Stimulated activated CD4-positive, alpha-beta T cell treated with anti-CD3 and anti-CD28 coated beads, Interleukin-12 subunit alpha, Interleukin-12 subunit beta, amount 100 ng/mL, for 24 hours (primary cell): ENCODE data around the gene SGF29.
A peak's percentile ranks its signal among the peaks of the same experiment; 100 is the strongest.
"Not testable (repeated sequence)": the region's sequence is repeated elsewhere in the genome, so short reads cannot be mapped to it uniquely, and the experiment has no call there.

ENCODE experiments used
- DNase-seq, 2 experiments: peaks; one replicate each; pipeline ENCODE4 v3.0.0-alpha.2; 2020; ENCODE audit warnings: low read depth in 2 of 2

The SGF29 gene

DNA sequence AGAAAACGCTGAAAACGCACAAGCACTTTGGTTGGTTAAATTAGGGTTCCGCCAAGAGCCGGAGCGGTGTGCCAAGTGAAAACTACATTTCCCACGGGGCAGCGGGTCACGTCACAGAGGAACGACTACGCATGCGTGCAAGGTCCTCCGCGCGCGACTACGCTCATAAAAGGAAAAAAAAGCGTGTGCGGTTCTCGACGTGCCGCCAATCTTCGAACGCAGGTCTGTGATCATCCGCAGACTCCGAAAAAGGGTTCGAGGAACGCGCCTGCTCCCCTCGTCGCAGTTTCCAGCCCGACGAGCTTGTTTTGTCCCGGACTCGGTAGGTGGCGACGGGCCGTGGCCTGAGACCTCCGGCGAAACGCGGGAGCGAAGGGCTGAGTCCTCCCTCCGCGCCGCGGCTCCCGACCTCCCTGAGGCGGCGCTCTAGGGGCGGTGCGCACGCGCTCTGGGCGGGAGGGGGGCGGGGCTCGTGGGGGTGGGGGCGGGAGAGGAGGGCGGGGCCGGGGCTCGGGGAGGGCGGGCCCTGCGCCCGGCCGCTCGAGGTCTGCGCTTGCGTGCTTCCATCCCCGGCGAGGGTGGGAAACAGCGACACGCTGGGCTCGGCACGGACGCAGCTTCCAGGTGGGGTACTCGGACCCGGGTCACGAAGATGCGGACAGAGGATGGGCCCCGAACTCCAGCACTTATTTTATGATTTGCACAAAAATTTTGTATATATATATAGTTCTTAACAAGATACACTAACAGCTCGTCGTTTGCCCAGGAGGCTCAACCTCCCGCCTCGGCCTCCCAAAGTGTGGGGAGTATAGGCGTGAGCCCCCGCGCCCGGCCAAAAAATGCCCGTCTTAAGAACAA lies at the start of gene SGF29:
Gene SGF29 (plus strand): TSS at position 145 of the 858 bp plus-strand sequence. CDS start 27,150 bp downstream, outside the sequence.
- DNase-seq: peak; percentile 88 to 89

DNA sequence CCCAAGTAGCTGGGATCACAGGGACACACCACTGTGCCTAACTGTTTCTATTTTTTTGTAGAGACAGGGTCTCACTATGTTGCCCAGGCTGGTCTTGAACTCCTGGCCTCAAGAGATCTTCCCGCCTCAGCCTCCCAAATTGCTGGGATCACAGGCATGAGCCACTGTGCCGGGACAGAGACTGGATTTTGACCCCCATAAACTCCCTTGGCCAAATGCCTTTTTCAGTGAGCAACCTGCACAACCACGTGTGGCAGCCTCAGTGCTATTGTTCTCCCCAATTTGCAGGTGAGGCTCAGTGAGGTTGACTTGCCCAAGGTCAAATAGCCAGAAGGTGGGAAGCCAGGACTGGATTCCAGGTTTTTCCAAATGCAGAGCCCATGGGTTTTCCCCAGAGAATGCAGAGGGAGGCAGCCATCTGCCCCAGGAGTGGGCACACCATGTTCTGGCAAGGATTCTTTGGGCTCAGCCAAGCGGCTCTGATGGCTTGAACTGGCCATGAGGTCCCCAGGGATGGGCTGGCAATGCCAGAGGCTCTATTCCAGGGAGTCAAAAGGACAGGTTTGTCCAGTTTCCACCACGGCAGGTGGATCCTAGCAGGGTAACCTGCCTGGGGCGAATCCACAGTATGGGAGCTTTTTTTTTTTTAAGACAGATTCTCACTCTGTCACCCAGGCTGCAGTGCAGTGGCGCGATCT lies 48.9 kb upstream of the SGF29 start:
- DNase-seq: no peak

DNA sequence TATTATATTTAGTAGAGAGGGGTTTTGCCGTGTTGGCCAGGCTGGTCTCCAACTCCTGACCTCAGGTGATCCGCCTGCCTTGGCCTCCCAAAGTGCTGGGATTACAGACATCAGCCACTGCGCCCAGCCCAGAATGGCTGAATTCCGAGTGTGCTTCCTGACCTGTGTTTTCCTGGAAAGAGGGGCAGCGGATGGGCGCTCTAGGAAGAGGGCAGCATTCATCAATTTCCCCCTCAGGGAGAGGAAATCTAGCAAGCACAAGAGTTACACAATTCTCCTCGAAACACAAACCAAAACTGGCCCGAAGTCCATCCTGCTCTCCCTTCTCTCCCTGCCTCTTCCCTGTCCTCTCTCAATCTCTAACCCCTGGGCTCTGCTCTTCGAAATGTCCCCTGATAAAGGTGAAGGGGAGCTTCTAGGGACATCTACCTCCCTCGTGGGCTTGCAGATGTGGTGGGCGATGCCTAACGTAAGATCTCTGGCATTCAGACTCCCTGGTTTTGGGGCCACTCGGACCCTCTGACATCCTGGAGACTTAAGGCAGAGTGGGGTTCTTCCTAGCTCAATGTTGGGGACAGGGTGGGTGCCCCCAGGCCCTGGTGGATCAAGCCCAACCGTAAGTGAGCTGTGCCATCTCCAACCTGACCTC lies 48.1 kb upstream of the SGF29 start:
- DNase-seq: no peak

GRCh38 chr16:28511031-28511430 lies 42.7 kb upstream of the SGF29 start:
- DNase-seq: no peak

GRCh38 chr16:28511801-28512789 lies 41.6 kb upstream of the SGF29 start:
- DNase-seq: no peak

GRCh38 chr16:28513484-28514181 lies 40.1 kb upstream of the SGF29 start:
- no peak for DNase-seq

- no peak for DNase-seq
These were observed 39.5 kb upstream of the SGF29 start for GRCh38 chr16:28514246-28514645.

DNA sequence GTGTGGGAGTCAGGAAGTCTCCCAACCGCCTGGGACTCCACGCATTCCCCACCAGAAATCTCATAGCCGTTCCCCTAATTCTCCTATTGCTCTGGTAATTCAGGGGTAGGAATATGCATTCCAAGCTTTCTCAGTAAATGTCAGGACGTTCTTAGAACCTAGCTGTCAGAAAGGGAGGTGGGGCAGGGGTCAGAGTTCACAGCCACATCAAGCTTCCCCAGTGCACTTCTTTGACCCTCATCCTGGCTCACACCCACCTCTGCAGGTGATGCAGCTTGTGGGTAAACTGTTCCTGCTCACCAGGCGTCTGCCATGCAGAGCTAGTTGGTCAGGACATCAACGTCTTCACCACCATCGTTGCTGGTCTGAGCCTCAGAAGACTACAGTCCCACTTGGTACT lies 33.0 kb upstream of the SGF29 start:
- DNase-seq: no peak

GRCh38 chr16:28521436-28521835 lies 32.3 kb upstream of the SGF29 start:
- DNase-seq: no peak

- DNase-seq: no peak
These were observed 30.9 kb upstream of the SGF29 start for GRCh38 chr16:28522792-28523191.

DNA sequence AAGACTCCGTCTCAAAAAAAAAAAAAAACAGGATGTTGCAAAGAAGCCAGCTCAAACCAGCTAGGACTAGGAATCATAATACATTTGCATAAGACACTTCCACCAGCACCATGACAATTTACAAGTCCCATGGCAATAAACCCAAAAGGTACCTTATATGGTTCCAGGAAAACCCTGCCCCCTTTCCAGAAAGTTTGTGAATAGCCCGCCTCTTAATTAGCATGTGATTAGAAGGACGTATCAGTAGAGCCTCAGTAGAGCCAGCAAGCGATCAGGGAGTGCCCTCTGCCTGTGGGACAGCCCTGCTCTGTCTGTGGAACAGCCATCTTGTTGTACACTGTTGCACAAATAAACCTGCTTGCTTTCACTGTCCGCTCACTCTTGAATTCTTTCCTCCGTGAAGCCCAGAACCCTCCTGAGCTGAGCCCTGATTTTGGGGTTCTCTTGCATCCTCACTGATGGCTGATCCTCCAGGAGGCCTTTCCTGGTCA lies 29.0 kb upstream of the SGF29 start:
- no peak for DNase-seq

DNA sequence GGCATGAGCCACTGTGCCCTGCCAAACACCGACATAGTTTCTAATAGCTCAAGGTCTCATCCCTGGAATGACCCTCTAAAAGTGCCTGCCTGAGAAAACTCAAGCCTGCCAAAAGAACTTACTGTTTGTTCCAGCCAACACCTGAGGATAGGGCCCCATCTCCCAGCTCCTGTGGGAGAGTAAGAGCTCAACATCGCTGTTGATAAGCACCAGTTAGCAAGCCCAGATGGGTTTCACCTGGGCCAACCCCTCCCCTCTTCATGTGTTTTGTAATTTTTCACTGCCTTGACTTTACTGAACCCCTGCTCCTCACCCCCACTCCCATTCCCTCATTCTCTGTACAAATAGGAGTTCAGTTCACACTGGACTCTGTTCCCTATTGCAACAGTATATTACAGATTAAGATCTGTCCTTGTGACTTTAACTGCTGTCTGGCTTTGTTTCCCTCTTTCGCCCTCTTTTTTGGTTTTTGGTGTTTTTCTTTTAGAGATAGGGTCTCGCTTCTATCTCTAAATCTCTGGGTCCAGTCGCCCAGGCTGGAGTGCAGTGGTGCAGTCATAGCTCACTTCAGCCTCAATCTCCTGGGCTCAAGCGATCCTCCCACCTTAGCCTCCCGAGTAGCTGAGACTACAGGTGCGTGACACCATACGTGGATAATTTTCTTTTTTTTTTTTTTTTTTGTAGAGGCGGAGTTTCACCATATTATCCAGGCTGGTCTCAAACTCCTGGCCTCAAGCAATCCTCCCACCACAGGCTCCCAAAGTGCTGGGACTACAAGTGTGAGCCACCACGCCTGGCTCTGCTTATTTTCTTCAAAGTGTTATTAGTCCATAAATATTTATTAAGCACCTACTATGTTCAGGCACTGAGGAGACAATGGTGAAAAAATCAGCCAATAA lies 27.3 kb upstream of the SGF29 start:
- no peak for DNase-seq

DNA sequence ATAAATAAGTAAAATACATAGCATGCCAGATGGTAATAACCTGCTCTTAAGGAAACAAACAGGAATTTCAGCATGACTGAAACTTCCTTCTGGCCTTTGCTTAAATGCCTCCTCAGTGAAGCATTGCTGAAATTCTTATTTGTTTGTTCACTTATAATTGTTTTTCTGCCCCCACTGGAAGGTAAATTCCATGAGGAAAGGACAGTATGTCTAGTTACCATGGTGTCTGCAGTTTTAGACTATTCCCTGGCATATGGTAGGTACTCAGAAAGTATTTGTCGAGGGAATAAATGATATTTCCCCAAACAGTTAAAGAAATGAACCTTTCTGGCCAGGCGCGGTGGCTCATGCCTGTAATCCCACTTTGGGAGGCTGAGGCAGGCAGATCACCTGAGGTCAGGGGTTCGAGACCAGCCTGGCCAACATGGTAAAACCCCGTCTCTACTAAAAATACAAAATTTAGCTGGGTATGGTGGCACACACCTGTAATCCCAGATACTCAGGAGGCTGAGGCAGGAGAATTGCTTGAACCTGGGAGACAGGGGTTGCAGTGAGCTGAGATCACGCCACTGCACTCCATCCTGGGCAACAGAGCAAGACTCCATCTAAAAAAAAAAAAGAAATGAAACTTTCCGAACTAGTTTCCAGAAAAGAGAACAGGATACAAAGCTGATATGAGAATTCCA lies 26.5 kb upstream of the SGF29 start:
- DNase-seq: not testable (repeated sequence)

DNA sequence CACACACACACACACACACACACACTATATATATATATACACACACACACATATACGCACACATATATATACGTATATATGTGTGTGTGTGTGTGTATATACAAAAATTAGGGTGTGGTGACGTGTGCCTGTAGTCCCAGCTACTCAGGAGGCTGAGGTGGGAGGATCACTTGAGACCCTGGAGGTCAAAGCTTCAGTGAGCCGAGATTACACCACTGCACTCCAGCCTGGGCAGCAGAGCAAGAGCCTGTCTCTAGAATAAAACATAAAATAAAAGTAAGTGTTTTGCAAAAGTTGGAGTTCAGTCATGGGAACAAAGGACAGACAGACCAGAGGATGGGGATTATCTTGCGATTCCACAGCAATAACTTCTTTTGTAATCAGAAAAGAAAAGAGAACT lies 25.7 kb upstream of the SGF29 start:
- no peak for DNase-seq

DNA sequence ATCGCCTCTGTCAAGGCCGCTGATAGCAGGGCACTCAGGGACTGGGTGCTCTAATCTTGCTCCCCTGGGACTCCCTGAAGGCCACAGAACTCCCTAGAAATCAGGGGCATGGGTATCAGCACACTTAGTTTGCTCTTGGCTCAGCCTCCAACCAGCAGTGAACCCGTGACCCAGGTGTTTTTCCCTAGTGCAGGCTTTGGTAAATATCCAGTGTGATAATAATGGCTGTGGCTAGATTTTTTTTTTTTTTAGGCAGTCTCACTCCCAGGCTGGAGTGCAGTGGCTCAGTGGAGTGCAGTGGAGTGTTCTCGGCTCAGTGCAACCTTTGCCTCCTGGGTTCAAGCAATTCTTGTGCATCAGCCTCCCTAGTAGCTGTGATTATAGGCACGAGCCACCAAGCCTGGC lies 25.3 kb upstream of the SGF29 start:
- no peak for DNase-seq

DNA sequence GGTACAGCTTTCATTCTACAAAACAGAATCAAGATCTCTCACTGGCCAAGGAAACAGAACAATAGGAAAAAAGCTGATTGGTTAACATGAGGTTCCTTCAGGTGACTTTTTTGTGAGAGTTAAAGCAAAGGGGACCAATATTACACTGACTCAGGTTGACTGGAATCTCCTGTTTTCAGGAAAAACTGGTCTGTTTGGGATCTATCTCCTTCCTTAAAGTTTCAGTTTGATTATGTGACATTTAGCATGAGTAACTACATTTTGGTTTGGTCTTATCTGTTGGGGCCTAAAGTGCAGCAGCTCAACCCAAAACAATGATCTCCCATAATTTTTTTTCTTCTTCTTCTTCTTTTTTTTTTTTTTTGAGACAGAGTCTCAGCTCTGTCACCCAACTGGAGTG lies 24.6 kb upstream of the SGF29 start:
- no peak for DNase-seq

DNA sequence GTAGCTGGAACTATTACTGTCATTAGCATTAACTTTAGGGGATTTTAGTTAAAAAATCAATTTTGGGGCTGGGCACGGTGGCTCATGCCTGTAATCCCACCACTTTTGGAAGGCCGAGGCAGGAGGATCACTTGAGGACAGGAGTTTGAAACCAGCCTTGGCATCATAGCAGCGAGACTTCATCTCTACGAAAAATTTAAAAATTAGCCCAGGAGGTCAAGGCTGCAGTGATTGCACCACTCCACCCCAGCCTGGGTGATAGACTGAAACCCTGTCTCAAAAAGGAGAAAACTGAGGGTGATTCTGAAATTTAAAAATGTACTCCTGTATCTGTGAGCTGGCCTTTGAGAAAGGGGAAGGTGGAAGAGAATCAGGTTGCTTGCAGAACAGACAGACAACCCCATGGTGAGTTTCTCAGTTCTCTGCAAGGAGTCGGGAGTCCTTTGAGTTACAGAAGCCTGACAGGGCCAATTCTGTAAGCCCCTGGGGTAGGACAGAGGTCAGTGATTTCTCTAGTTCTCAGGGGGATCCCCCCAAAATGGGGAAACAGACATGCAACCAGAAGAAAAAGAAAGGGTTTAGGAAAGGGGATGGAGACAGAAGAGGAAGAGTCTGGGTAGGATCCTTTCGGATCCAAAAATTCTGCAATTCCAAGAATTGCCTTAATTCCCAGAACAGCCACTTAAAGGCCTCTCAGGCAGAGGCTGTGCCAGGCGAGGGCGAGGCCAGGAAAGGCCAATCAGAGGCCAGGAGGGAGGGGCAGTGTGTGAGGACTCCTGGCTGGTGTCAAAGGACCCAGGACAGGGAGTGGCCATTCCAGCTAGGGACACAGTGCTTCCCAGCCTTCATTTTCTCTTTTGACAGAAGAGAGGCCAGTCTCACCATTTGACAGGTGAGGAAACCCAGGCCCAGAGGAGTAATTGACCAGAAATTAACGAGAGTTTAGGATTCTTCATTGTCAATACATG lies 21.7 kb upstream of the SGF29 start:
- no peak for DNase-seq
